DOHH2 (cell line): ENCODE data around the gene FBXO31.
"Not testable (repeated sequence)": the region's sequence is repeated elsewhere in the genome, so short reads cannot be mapped to it uniquely, and the experiment has no call there.

ENCODE experiments used
- H3F3A ChIP-seq: fragments of 200-600 bp; sonication (generic), shearing (Covaris generic); 2 replicates; pipeline ENCODE4 v1.6.0; 2016; ENCODE audit warnings: antibody characterized with exemption, mild to moderate bottlenecking; ENCODE audit not compliant: control insufficient read depth, insufficient read depth
- H3K27ac ChIP-seq: fragments of 200-600 bp; sonication (generic); 2 replicates; pipeline ENCODE4 v1.5.1; 2014; ENCODE audit warnings: low read depth, mild to moderate bottlenecking, low read length, moderate library complexity
- H3K27me3 ChIP-seq: fragments of 200-600 bp; sonication (generic); 2 replicates; pipeline ENCODE4 v1.6.1; 2014; ENCODE audit warnings: mild to moderate bottlenecking, low read length, mixed read lengths; ENCODE audit not compliant: control insufficient read depth
- H3K36me3 ChIP-seq: fragments of 200-600 bp; sonication (generic); 2 replicates; pipeline ENCODE4 v1.6.1; 2014; ENCODE audit warnings: mild to moderate bottlenecking, low read length, moderate library complexity, mixed read lengths; ENCODE audit not compliant: control insufficient read depth
- H3K4me1 ChIP-seq: fragments of 200-600 bp; sonication (generic); 2 replicates; pipeline ENCODE4 v1.6.1; 2014; ENCODE audit warnings: mild to moderate bottlenecking, low read length, mixed read lengths; ENCODE audit not compliant: control insufficient read depth
- H3K4me2 ChIP-seq: fragments of 200-600 bp; sonication (generic); 2 replicates; pipeline ENCODE4 v1.6.0; 2014; ENCODE audit warnings: mild to moderate bottlenecking, low read length, moderate library complexity
- H3K4me3 ChIP-seq: fragments of 200-600 bp; sonication (generic); 2 replicates; pipeline ENCODE4 v1.5.1; 2014; ENCODE audit warnings: mild to moderate bottlenecking, low read length, mixed read lengths
- H3K79me2 ChIP-seq: fragments of 200-600 bp; sonication (generic); 2 replicates; pipeline ENCODE4 v1.6.1; 2014; ENCODE audit warnings: mild to moderate bottlenecking, low read length, mixed read lengths; ENCODE audit not compliant: control insufficient read depth
- H3K9me2 ChIP-seq: fragments of 200-600 bp; sonication (generic); replicated peaks from 2 replicates; pipeline ENCODE4 v1.6.1; 2014; ENCODE audit warnings: mild to moderate bottlenecking, low read length, mixed read lengths; ENCODE audit not compliant: control insufficient read depth
- H3K9me3 ChIP-seq: fragments of 200-600 bp; sonication (generic); 2 replicates; pipeline ENCODE4 v1.6.1; 2014; ENCODE audit warnings: antibody characterized with exemption, low read length, mixed read lengths; ENCODE audit not compliant: control insufficient read depth, insufficient read depth
- H4K20me1 ChIP-seq: fragments of 200-600 bp; sonication (generic); 2 replicates; pipeline ENCODE4 v1.6.0; 2014; ENCODE audit warnings: low read depth, mild to moderate bottlenecking, antibody characterized with exemption, low read length, moderate library complexity; ENCODE audit not compliant: control insufficient read depth, insufficient read depth
- CTCF ChIP-seq: fragments of 200-600 bp; sonication (generic); IDR thresholded peaks from one replicate; pipeline ENCODE4 v1.5.1; 2014; ENCODE audit warnings: antibody characterized with exemption, mild to moderate bottlenecking, low read depth, low read length; ENCODE audit not compliant: poor library complexity, severe bottlenecking
- EZH2phosphoT487 ChIP-seq: fragments of 200-600 bp; sonication (generic); IDR thresholded peaks from 2 replicates; pipeline ENCODE4 v1.6.1; 2017; ENCODE audit warnings: borderline replicate concordance, mild to moderate bottlenecking, antibody characterized with exemption, low read length, moderate library complexity, mixed read lengths

Gene FBXO31

GRCh38 chr16:87388818-87389134, 5.2 kb upstream of the FBXO31 start:
- Histone ChIP-seq H3K79me2 (peaks cover 32% of the 10 kb centered on the region), H3K4me1 (peaks cover 65% of the 10 kb centered on the region), H3K4me2 (peak overlapping the region; percentile 81), H3F3A (peaks cover 26% of the 10 kb centered on the region), H3K27ac (peak overlapping the region; percentile 85), H3K27me3 (no peaks in the 10 kb centered on the region), H3K9me3 (no peaks in the 10 kb centered on the region), H3K36me3 (0 out of 2 replicates have a peak, but pooled peaks cover 2% of the 10 kb centered on the region), H3K4me3 (peak overlapping the region; percentile 66), H3K9me2 (no peaks in the 10 kb centered on the region), H4K20me1 (0 out of 2 replicates have a peak, but pooled peaks cover 7% of the 10 kb centered on the region)
- no peak for TF ChIP-seq EZH2phosphoT487
- no peak for TF ChIP-seq CTCF

GRCh38 chr16:87387942-87388817, 4.6 kb upstream of the FBXO31 start:
- no peak for TF ChIP-seq EZH2phosphoT487
- no peak for TF ChIP-seq CTCF
- Histone ChIP-seq H3K79me2 (peaks cover 29% of the 10 kb centered on the region), H4K20me1 (0 out of 2 replicates have a peak, but pooled peaks cover under 1% of the 10 kb centered on the region), H3K9me2 (no peaks in the 10 kb centered on the region), H3K4me1 (peaks cover 59% of the 10 kb centered on the region), H3K36me3 (0 out of 2 replicates have a peak, but pooled peaks cover under 1% of the 10 kb centered on the region), H3K9me3 (no peaks in the 10 kb centered on the region), H3K4me3 (peak overlapping the region; percentile 66), H3K4me2 (peak overlapping the region; percentile 81), H3K27ac (peak overlapping the region; percentile 85), H3K27me3 (no peaks in the 10 kb centered on the region), H3F3A (peaks cover 26% of the 10 kb centered on the region)

- peaks cover 50% of the 10 kb centered on the region for H3K79me2 ChIP-seq
- H3K9me2 ChIP-seq, H3K9me3 ChIP-seq, H3K27me3 ChIP-seq: not testable (repeated sequence)
- peak overlapping the region; percentile 76 for H3K27ac ChIP-seq
- H3K4me1 ChIP-seq, result peaks cover 69% of the 10 kb centered on the region
- H3F3A ChIP-seq, result peaks cover 26% of the 10 kb centered on the region
- peak overlapping the region; percentile 77 for H3K4me3 ChIP-seq
- H3K4me2 ChIP-seq, result peak overlapping the region; percentile 79
- H4K20me1 ChIP-seq, result peaks cover 21% of the 10 kb centered on the region; the same call in 1 of the 2 replicates
- peaks cover 16% of the 10 kb centered on the region for H3K36me3 ChIP-seq
These were observed 1.2 kb upstream of the FBXO31 start for GRCh38 chr16:87384875-87385167.

DNA sequence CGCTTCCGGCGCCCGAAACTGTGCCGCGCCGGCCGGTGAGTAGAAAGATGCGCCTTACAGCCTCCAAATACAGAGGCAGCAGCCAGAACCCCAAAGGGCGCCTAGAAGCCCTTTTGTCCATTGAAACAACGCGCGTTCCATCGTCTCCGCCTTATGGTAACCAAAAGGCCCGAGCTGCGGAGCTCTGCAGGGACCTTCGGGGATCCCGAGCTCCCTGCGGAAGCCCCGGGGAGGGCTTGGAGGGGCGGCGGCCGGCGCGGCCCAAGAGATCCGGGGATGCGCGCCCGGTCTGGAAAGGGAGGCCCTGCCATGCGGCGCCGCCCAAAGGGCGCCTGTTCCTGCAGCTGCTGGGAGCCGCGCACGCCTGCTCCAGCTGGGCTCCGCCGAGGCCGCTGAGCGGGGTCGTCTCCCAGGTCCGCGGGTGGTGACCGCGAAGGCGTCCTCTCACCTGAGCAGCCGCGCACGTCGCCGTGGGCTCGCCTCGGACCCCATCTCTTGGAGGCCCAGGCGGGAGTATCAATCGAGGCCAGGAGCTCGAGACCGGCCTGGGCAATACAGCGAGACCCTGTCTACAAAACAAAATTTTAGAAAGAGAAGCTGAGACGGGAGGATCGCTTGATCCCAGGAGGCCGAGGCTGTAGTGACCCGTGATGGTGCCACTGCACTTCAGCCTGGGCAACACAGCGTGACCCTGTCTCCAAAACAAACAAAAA, 742 bp upstream of the FBXO31 start:
- H3K27ac ChIP-seq, result peak overlapping the region; percentile 76
- peaks cover 65% of the 10 kb centered on the region for H3K4me1 ChIP-seq

More for the DNA sequence above, 742 bp upstream of the FBXO31 start:
- no peaks in the 10 kb centered on the region for H3K9me3 ChIP-seq
- H3K4me2 ChIP-seq, result peak overlapping the region; percentile 79
- H3K9me2 ChIP-seq, result no peaks in the 10 kb centered on the region
- peak overlapping the region; percentile 77 for H3K4me3 ChIP-seq
- TF ChIP-seq CTCF, result no peak
- no peak for TF ChIP-seq EZH2phosphoT487
- H3K36me3 ChIP-seq, result peaks cover 16% of the 10 kb centered on the region
- peaks cover 22% of the 10 kb centered on the region for H3F3A ChIP-seq
- no peaks in the 10 kb centered on the region for H3K27me3 ChIP-seq
- H4K20me1 ChIP-seq, result peaks cover 21% of the 10 kb centered on the region; the same call in 1 of the 2 replicates
- peaks cover 52% of the 10 kb centered on the region for H3K79me2 ChIP-seq
